IPS DF 19.7 (cell line): ENCODE measurements around the gene BSCL2.
"Not testable (repeated sequence)": the region's sequence is repeated elsewhere in the genome, so short reads cannot be mapped to it uniquely, and the experiment has no call there.

Source experiments
- DNase-seq: peaks from one replicate; pipeline ENCODE4 v3.0.0-alpha.2; 2013; ENCODE audit warnings: low read depth, low spot score

BSCL2 gene

DNA sequence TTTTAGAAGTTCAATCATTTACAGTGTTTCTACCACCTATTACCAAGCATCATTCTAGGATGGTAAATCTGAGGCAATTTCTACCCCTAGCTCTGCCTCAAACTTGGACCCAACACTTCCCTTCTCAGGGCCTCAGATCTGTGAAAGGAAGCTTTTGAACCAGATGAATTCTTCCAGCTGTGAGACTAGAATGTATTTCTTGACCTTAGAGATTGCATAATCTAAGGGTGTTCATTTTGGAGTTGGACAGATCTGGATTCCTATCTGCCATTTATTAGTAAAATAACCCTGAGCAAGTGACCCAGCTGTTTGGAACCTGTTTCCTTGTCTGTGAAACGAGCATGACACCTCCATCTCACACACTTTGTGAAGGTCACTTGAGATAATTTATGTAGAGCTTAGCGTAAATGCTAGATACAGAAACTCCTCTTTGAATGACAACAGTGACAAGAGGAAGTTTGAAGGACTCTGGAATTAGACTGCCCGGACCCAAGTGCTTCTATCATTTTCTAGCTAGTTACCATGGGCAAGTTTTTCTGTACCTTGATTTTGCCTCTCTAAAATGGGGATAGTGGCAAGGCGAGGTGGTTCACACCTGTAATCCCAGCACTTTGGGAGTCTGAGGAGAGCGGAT, 50.3 kb downstream of the BSCL2 start:
- no peak for DNase-seq

- no peak for DNase-seq
Measured at GRCh38 chr11:62654297-62654696, 52.9 kb downstream of the BSCL2 start.

DNA sequence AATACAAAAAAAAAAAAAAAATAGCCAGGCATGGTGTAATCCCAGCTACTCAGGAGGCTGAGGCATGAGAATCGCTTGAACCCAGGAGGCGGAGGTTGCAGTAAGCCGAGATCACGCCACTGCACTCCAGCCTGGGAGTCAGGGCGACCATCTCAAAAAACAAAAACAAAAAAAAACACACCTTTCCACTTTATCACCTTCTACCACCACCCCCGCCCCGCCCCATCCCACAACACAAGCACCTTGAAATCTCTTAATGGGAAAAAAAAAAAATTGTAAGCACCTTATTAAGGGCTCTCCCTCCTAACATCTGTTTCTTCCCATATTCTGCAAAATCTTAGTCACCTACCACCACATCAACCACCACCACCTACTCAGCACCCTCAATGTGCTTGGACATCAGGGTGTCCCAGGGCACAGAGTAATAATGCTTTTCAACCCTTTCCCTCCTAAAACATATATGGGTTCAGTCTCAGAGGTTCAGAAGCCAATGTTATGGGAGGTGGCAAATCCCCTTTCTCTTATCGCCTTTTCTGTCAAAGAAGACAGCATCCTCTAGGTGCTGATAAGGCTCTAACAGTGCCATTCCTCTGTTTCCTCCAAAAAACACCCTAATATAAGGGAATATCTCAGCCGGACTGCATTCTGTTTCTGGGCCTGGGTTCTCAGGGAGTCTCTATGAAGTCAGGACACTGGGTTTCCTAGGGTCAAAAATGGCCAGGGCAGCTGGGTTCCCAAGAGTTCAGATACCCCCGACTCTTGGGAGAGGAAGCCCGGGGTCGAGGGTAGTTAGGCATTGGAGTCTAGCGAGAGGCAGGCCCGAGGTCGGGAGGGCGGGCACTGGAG, 54.8 kb downstream of the BSCL2 start:
- DNase-seq, result no peak

- not testable (repeated sequence) for DNase-seq
Measured at GRCh38 chr11:62650283-62650682, 56.9 kb downstream of the BSCL2 start.

- no peak for DNase-seq
Measured at GRCh38 chr11:62649486-62649885, 57.7 kb downstream of the BSCL2 start.

DNA sequence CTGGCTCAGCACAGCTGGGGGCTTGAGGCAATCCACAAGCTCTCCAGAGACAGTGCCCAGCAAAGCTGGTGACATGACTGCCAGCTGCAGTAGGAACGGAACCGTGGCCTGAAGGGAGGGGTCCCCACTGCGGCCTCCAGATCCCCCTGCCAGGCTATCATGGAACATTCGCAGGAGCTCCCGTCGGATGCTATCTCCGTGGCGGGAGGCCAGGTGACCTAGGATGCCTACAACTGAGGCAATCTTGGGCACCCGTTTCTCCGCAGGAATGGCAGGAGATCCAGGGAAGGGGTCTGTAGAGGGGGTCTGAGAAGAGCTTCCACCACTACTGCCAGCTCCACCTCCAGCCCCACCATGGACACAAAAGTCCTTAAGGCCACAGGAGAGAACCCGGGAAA, 58.3 kb downstream of the BSCL2 start:
- DNase-seq, result no peak

DNA sequence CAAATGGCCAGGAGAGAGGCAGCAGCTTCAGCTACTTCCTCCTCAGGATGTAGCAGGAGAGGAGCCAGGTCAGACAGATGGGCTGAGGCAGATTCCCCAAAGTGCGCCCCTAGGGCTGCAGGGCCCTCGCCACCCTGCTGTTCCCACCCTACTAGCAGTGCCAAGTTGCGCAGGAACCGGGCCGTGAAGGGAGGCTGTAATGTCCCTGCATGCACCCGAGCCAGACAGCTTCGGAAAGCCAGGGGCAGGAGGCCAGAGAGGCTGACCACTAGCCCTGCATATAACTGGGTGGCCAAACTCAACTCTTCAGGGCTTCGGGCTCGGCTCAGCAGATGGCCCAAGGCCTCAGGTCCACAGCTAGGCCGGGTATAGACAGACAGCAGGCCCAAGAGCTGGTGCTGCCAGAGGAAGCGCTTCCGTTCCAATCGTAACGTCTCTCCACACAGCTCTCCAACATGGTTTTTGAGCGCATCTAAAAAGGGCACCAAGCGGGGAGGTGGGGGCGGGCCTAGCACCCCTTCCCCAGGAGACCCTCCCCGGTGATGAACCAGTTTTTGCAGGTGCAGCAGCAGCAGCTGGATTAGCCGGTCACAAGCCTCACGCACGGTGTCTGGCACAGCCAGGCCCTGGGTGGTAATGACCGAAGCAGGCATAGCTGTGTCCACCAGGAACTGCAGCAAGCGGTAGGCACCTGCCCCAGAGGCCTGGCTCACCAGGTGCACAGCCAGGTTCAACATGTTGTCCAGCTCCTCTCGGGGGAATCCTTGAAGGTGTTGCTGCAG, 58.8 kb downstream of the BSCL2 start:
- no peak for DNase-seq

DNA sequence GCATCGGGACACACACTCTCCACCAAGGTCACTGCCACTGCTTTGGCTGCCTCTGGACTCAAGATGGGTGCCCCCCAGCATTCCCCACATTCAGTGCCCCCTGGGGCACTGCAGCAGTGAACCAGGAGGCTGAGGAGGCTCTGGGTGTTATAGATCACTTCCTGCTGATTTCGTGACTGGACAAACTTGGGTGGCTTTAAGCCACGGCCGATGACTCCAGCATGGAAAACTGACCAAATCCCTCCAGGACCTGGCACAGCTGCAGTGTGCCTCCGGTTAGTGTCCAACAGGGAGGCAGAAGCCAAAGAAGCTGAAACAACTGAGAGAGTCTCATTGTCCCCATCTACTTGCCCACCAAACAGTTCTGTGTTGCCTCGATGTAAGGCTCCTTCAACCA, 59.6 kb downstream of the BSCL2 start:
- no peak for DNase-seq

DNA sequence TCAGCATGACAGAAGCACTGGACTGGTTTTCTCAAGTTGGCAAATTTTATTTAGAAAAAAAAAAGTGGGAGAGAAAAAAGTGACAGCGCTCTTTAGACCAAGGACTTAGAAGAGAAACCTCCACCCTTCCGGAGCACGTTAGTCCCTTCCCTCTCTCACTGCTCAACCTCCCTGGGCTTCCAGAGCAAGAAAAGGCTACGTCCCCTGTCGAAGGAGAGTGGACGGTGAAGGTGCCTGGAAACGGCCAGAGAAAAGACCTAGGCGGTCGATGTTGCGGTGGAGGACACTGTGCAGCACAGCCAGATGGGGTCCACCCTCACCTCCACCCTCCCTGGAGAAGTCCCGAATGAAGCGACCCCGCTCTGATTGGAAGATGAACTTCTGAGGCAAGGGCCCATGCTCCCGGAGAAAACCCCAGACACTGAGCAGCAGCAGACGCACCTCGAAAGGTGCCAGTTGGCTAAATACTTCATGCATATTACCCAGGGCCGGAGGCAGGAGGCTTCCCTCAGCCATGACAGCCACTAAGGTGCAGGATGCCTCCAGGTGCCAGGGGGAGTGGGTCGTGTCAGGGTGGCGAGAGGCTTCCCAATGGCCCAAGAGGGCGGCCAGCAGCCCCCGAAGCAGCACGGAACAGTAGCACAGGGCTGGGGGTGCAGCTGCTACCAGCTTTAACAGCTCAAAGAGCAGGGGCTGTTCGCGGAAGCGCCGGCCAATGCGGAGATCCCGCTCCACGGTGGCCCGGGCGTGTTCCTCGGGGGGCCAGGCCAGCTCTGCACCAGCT, 60.2 kb downstream of the BSCL2 start:
- no peak for DNase-seq

GRCh38 chr11:62645946-62646824, 61.0 kb downstream of the BSCL2 start, which contains the start of gene GANAB:
GANAB (minus strand) TSS chr11:62646613; CDS start chr11:62646599, 14 bp downstream.
- DNase-seq, result peak; percentile 75

GRCh38 chr11:62645671-62645945, 61.6 kb downstream of the BSCL2 start:
- no peak for DNase-seq

DNA sequence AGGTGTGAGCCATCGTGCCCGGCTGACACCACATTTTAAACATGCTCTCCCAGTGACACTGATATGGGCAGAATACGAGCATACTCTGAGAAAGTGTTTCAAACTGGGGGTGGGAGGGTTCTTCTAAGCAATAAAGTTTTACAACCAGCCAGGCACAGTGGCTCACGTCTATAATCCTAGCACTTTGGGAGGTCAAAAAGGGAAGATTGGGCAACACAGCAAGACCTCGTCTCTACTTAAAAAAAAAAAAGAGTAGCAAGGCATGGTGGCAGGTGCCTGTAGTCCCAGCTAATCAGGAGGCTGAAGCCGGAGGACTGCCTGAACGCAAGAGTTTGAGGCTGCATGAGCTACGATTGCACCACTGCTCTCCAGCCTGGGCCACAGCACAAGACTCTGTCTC, 63.0 kb downstream of the BSCL2 start:
- no peak for DNase-seq
